Skeletal muscle tissue (tissue), 4 donors: ENCODE results near the gene RSPO3. TPM values are rescaled to one million over a fixed set of nuclear protein-coding genes. Genes with fewer than 3 reads are reported as not detected.
A peak's percentile ranks its signal among the peaks of the same experiment; 100 is the strongest.

ENCODE experiments used
- H3K27ac ChIP-seq: one replicate; pipeline ENCODE4 v1.7.0; 2013; ENCODE audit warnings: mild to moderate bottlenecking, low read depth, low read length, inconsistent platforms
- H3K27me3 ChIP-seq, 3 donors: one replicate each; pipeline ENCODE4 v1.7.0; 2013; ENCODE audit warnings: low read length in 3 of 3; ENCODE audit not compliant: control insufficient read depth in 3 of 3, insufficient read depth in 3 of 3
- H3K36me3 ChIP-seq, 3 donors: one replicate each; pipeline ENCODE4 v1.7.0; 2013; ENCODE audit warnings: low read length in 3 of 3; ENCODE audit not compliant: control insufficient read depth in 3 of 3, insufficient read depth in 3 of 3
- H3K4me1 ChIP-seq, 3 donors: one replicate each; pipeline ENCODE4 v1.7.0; 2013; ENCODE audit warnings: low read length in 3 of 3, mild to moderate bottlenecking in 3 of 3; ENCODE audit not compliant: control insufficient read depth in 3 of 3, insufficient read depth in 3 of 3
- H3K4me3 ChIP-seq, 3 donors: one replicate each; pipeline ENCODE4 v1.7.0; 2013; ENCODE audit warnings: low read length in 3 of 3
- H3K9ac ChIP-seq, 3 donors: one replicate each; pipeline ENCODE4 v1.7.0; 2013; ENCODE audit warnings: low read length in 3 of 3, mild to moderate bottlenecking in 3 of 3, moderate library complexity in 2 of 3, low read depth in 1 of 3
- H3K9me3 ChIP-seq, 3 donors: one replicate each; pipeline ENCODE4 v1.7.0; 2013; ENCODE audit warnings: low read length in 3 of 3; ENCODE audit not compliant: control insufficient read depth in 3 of 3
- total RNA-seq: library from RNA; depleted of rRNA; stranded (reverse); fragments of >200 nt; gene quantifications from one replicate; pipeline ENCODE4 v1.2.3, GENCODE V29; 2014
- donor health status: Osteomylitis.

The RSPO3 gene
- total RNA-seq, 1 donor from 2014 or later, result 6.3 TPM

DNA sequence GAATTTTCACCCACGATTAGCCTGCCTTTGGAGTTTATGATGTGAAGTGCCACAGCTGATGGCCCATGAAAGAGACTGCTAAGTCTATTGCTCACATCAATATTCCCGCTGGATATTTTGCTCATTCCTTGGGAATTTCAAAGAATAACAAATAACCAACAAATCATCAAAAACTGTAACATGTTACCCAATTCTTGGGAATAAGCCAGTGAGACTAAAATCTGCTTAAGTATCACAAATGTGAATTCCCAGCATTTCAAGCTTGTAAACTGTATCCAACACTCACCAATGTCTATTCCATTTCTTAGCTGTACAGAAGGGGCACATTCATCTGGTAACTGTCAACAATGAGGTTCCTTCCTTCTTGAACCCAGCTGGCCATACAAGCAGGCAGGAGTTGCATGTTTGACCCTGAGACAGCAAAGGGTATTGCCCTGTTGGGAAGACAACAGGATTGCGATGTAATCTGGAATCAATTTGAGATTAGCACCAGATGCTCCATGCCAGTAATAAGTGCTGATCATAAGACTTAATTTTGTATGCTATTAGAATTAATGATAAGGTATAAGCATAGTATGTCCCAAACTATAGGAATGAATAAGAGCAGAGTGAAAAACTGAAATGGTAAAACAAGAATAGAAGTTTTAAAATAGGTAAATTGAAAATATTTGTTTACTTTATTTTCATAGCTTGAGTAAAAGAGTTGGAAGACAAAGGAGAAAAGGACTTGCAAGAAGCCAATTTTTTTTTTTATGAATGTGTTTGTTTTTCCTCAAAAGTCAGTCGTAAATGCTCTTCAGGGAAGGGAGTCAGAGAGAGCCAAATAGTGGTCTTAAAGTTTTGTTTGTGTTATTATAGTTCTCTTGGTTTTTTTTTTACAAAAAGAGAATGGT is 58.8 kb downstream of the RSPO3 start:
- peak overlapping the region in 1 of 3 donors; percentile 16 for H3K4me3 ChIP-seq
- H3K9me3 ChIP-seq, result no peaks in the 10 kb centered on the region
- H3K36me3 ChIP-seq, result no peaks in the 10 kb centered on the region
- H3K27ac ChIP-seq, result no peak overlapping the region
- no peaks in the 10 kb centered on the region for H3K27me3 ChIP-seq
- H3K4me1 ChIP-seq, result peaks cover 2 to 8% (median 3%) of the 10 kb centered on the region in 3 donors
- H3K9ac ChIP-seq, result no peak overlapping the region

DNA sequence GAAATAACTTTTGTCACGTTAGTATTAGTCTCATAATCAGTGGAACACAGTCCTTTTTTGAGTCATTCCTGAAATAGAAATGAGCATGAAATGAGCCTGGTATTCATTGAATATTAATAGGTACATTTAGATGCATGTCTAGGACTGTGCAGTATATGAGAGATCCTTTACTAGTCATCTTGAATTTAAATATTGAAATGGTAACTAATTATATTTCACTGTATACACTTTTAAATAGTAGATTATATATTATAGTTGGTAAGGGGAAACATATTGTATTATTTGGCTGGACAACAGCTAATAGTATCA is 59.4 kb downstream of the RSPO3 start:
- Histone ChIP-seq H3K4me3 (no peak overlapping the region), H3K27me3 (no peaks in the 10 kb centered on the region), H3K27ac (no peak overlapping the region), H3K9me3 (no peaks in the 10 kb centered on the region), H3K9ac (no peak overlapping the region), H3K36me3 (no peaks in the 10 kb centered on the region), H3K4me1 (peaks cover 2 to 8% (median 3%) of the 10 kb centered on the region in 3 donors)

- no peaks in the 10 kb centered on the region for H3K36me3 ChIP-seq
- H3K27ac ChIP-seq, result no peak overlapping the region
- no peak overlapping the region for H3K4me3 ChIP-seq
- no peak overlapping the region for H3K9ac ChIP-seq
- no peaks in the 10 kb centered on the region for H3K9me3 ChIP-seq
- peaks cover 0 to 8% (median 2%) of the 10 kb centered on the region in 3 donors for H3K4me1 ChIP-seq
- H3K27me3 ChIP-seq, result no peaks in the 10 kb centered on the region
Observed at GRCh38 chr6:127178746-127179145, 60.3 kb downstream of the RSPO3 start.

GRCh38 chr6:127180426-127180825 is 62.0 kb downstream of the RSPO3 start:
- Histone ChIP-seq H3K4me3 (no peak overlapping the region), H3K9me3 (no peaks in the 10 kb centered on the region), H3K9ac (no peak overlapping the region), H3K36me3 (no peaks in the 10 kb centered on the region), H3K27me3 (no peaks in the 10 kb centered on the region), H3K27ac (no peak overlapping the region), H3K4me1 (peaks cover 0 to 8% (median 2%) of the 10 kb centered on the region in 3 donors)

- Histone ChIP-seq H3K4me1 (no peaks in the 10 kb centered on the region), H3K36me3 (no peaks in the 10 kb centered on the region), H3K9ac (no peak overlapping the region), H3K9me3 (no peaks in the 10 kb centered on the region), H3K27ac (no peak overlapping the region), H3K4me3 (no peak overlapping the region), H3K27me3 (no peaks in the 10 kb centered on the region)
Observed at GRCh38 chr6:127182501-127182900, 64.0 kb downstream of the RSPO3 start.

GRCh38 chr6:127185437-127185995 is 67.0 kb downstream of the RSPO3 start:
- no peaks in the 10 kb centered on the region for H3K36me3 ChIP-seq
- H3K9me3 ChIP-seq, result no peaks in the 10 kb centered on the region
- peaks cover 0 to 7% (median 4%) of the 10 kb centered on the region in 3 donors for H3K4me1 ChIP-seq
- no peak overlapping the region for H3K9ac ChIP-seq
- no peaks in the 10 kb centered on the region for H3K27me3 ChIP-seq
- H3K27ac ChIP-seq, result no peak overlapping the region
- no peak overlapping the region for H3K4me3 ChIP-seq

DNA sequence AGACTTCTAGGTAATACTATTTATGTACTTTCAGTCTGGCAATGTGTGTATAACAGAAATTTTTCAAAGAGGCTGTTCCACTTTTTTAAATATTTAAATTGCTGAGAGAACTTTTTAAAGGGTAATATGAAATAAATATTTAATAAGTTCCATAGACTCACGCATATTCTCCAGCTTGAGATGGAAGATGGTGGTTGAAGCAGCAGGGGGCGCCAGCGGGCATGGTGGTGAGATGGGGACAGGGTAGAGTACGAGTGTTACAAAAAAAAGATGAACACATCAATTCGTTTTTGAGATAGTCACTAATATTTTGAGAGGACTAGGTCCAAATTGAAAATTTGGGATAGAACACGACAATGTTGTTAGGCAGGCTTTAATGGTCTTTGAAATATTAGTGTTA is 68.4 kb downstream of the RSPO3 start:
- no peak overlapping the region for H3K27ac ChIP-seq
- peaks cover 7 to 12% (median 7%) of the 10 kb centered on the region in 3 donors for H3K4me1 ChIP-seq
- no peak overlapping the region for H3K9ac ChIP-seq
- no peaks in the 10 kb centered on the region for H3K36me3 ChIP-seq
- no peaks in the 10 kb centered on the region for H3K9me3 ChIP-seq
- H3K27me3 ChIP-seq, result no peaks in the 10 kb centered on the region
- no peak overlapping the region for H3K4me3 ChIP-seq

DNA sequence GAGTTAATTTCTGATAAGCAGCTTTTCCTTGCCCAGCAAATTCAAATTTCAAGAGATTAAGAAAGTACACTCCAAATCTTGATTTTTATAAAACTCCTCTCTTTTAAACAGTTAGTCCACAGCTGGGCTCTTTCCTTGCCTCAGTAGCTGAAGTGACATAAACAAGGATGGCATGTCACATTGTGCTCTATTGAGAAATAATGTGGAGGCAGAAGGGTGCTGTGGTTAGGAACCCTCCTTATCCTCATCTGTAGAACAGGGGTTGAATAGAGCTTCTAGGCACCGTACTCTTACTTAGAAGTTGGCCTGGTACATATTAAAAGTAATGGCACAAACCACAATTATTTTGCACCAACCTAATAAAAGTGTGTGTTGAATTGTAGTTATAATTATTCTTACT is 70.3 kb downstream of the RSPO3 start:
- Histone ChIP-seq H3K36me3 (no peaks in the 10 kb centered on the region), H3K27ac (peak overlapping the region; percentile 48)

DNA sequence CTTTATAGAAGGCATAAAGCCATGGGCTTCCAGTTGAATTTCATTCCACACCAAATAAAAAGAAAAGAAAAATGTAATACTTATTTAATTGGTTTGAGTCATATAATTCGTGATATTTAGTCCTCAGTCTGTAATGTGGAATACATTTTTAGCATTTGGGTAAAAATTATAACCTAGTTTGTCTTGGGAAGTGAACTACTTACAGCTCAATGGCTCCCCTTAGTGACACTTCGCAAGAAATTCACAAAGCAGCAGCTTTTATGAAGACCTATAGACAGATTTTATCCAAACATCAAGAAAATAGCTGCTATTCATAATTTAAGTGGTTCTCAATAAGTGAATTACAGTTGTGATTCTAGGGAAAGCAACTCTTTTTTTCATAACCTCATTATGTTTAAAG is 72.1 kb downstream of the RSPO3 start:
- H3K4me3 ChIP-seq, result no peak overlapping the region
- H3K36me3 ChIP-seq, result no peaks in the 10 kb centered on the region
- H3K9ac ChIP-seq, result no peak overlapping the region
- H3K27me3 ChIP-seq, result no peaks in the 10 kb centered on the region
- no peaks in the 10 kb centered on the region for H3K9me3 ChIP-seq
- H3K4me1 ChIP-seq, result peaks cover 15 to 20% (median 19%) of the 10 kb centered on the region in 3 donors
- peak overlapping the region; percentile 78 for H3K27ac ChIP-seq

More for the DNA sequence above, 70.3 kb downstream of the RSPO3 start:
- Histone ChIP-seq H3K4me1 (peaks cover 15 to 20% (median 19%) of the 10 kb centered on the region in 3 donors), H3K4me3 (no peak overlapping the region), H3K27me3 (no peaks in the 10 kb centered on the region), H3K9me3 (no peaks in the 10 kb centered on the region), H3K9ac (no peak overlapping the region)

DNA sequence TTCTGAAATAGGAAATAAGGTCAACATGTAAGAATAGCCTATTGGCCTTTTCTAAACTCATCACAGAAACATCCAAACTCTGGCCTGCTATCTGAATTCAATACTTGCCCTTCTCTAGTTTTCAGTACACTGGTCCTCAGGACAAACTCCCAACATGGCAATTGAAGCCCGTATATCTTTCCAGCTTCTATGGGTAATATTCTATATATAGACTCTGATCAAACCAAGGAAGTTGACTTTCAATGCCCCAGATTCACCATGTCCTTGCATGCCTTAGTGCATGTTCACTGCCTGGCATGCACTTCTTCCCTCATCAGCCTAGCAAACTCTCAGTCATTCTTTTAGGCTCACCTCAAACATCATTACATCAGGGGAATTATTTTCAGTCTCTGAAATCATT is 73.2 kb downstream of the RSPO3 start:
- Histone ChIP-seq H3K9me3 (no peaks in the 10 kb centered on the region), H3K4me3 (no peak overlapping the region), H3K27me3 (no peaks in the 10 kb centered on the region), H3K36me3 (no peaks in the 10 kb centered on the region), H3K4me1 (peaks cover 15 to 20% (median 19%) of the 10 kb centered on the region in 3 donors), H3K9ac (peak overlapping the region in 1 of 3 donors; percentile 48), H3K27ac (peak overlapping the region; percentile 78)
